WTC11 (cell line): ENCODE measurements around the gene ATP8B4.

ENCODE experiments used
- PRDM15 ChIP-seq: sonication (generic); formaldehyde crosslinking; IDR thresholded peaks from 2 replicates; pipeline ENCODE4 v1.8.0; 2022; ENCODE audit warnings: missing genetic modification reagents
- TF ChIP-seq, protein P1 (sequence below): fragments of 200-600 bp; IDR thresholded peaks from 2 replicates; pipeline ENCODE4 v1.8.0; 2022; ENCODE audit warnings: antibody characterized with exemption

DNA sequence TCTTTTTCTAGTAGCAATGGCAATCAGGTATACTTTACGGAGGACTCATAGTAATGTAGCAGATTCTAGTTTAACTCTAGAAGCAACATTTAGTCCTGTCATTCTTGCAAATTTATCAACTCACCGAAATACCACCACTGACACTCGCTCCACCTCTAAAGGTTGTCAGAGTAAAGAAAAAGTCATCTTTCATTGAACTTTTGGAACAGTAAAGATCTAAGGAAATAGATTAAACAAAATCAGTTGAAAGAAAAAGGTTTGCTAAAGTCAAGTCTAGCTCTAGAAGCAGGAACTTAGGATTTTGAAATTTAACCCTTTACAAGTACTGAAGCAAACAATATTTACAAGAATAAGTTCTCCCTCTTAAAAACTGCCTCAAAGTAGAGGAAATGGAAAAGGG is 8.7 kb downstream of the ATP8B4 start:
- TF ChIP-seq, protein P1, sequence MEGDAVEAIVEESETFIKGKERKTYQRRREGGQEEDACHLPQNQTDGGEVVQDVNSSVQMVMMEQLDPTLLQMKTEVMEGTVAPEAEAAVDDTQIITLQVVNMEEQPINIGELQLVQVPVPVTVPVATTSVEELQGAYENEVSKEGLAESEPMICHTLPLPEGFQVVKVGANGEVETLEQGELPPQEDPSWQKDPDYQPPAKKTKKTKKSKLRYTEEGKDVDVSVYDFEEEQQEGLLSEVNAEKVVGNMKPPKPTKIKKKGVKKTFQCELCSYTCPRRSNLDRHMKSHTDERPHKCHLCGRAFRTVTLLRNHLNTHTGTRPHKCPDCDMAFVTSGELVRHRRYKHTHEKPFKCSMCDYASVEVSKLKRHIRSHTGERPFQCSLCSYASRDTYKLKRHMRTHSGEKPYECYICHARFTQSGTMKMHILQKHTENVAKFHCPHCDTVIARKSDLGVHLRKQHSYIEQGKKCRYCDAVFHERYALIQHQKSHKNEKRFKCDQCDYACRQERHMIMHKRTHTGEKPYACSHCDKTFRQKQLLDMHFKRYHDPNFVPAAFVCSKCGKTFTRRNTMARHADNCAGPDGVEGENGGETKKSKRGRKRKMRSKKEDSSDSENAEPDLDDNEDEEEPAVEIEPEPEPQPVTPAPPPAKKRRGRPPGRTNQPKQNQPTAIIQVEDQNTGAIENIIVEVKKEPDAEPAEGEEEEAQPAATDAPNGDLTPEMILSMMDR = no peak
- TF ChIP-seq PRDM15 (CRISPR knock-in tag) = no peak
